ENCODE measurements around the gene KSR1.
"Not testable (repeated sequence)": the region's sequence is repeated elsewhere in the genome, so short reads cannot be mapped to it uniquely, and the experiment has no call there.

Gene KSR1

GRCh38 chr17:27455914-27456680 lies at the start of gene KSR1:
KSR1 (plus strand) TSS chr17:27456448; CDS start chr17:27456644, 196 bp downstream.
- TF ChIP-seq CTCF (IDR thresholded peaks at IDR 0.05; ENCODE audit: borderline replicate concordance, insufficient read depth, low read depth, low read length), result peak; percentile 43; the same call in 1 of the 2 replicates
- H3K4me3 ChIP-seq (ENCODE audit: low read depth, low read length), result peak within 1 kb of the TSS; percentile 79

GRCh38 chr17:27407916-27408864 lies 48.1 kb upstream of the KSR1 start:
- no peak overlapping the region for H3K4me3 ChIP-seq (ENCODE audit: low read depth, low read length)
- no peak for TF ChIP-seq CTCF (IDR thresholded peaks at IDR 0.05; ENCODE audit: borderline replicate concordance, insufficient read depth, low read depth, low read length)

- TF ChIP-seq CTCF (IDR thresholded peaks at IDR 0.05; ENCODE audit: borderline replicate concordance, insufficient read depth, low read depth, low read length), result no peak
- H3K4me3 ChIP-seq (ENCODE audit: low read depth, low read length), result no peak overlapping the region
Observed at GRCh38 chr17:27408891-27409290, 47.4 kb upstream of the KSR1 start.

- H3K4me3 ChIP-seq (ENCODE audit: low read depth, low read length), result not testable (repeated sequence)
Observed at GRCh38 chr17:27412158-27412557, 44.1 kb upstream of the KSR1 start.

GRCh38 chr17:27413315-27413714 lies 42.9 kb upstream of the KSR1 start:
- H3K4me3 ChIP-seq (ENCODE audit: low read depth, low read length), result no peak overlapping the region
- TF ChIP-seq CTCF (IDR thresholded peaks at IDR 0.05; ENCODE audit: borderline replicate concordance, insufficient read depth, low read depth, low read length), result no peak

GRCh38 chr17:27413792-27414191 lies 42.5 kb upstream of the KSR1 start:
- TF ChIP-seq CTCF (IDR thresholded peaks at IDR 0.05; ENCODE audit: borderline replicate concordance, insufficient read depth, low read depth, low read length), result no peak
- no peak overlapping the region for H3K4me3 ChIP-seq (ENCODE audit: low read depth, low read length)

GRCh38 chr17:27414271-27414670 lies 42.0 kb upstream of the KSR1 start:
- TF ChIP-seq CTCF (IDR thresholded peaks at IDR 0.05; ENCODE audit: borderline replicate concordance, insufficient read depth, low read depth, low read length), result no peak

More at GRCh38 chr17:27414271-27414670, 42.0 kb upstream of the KSR1 start:
- H3K4me3 ChIP-seq (ENCODE audit: low read depth, low read length), result no peak overlapping the region

Measured in GM12875 (cell line).